Progenitor cell of endocrine pancreas (in vitro differentiated cells): Measurements from ENCODE around the gene KRT1. TPM values are rescaled to one million over a fixed set of nuclear protein-coding genes. Genes with fewer than 3 reads are reported as not detected.

Source experiments
- DNase-seq: peaks from one replicate; pipeline ENCODE4 v3.0.0; 2021; ENCODE audit warnings: low spot score; ENCODE audit not compliant: unreplicated experiment
- H3K27ac Mint-ChIP-seq: 2 replicates; pipeline ENCODE4 v1.8.0; 2021; ENCODE audit warnings: mild to moderate bottlenecking, moderate library complexity, mixed read lengths
- H3K27me3 Mint-ChIP-seq: 2 replicates; pipeline ENCODE4 v1.8.0; 2021; ENCODE audit warnings: mixed read lengths
- H3K36me3 Mint-ChIP-seq: 2 replicates; pipeline ENCODE4 v1.8.0; 2022; ENCODE audit warnings: mixed read lengths; ENCODE audit not compliant: insufficient read depth
- H3K4me1 Mint-ChIP-seq: 2 replicates; pipeline ENCODE4 v1.8.0; 2021; ENCODE audit warnings: low read depth, mixed read lengths
- H3K4me3 Mint-ChIP-seq: 2 replicates; pipeline ENCODE4 v1.8.0; 2021; ENCODE audit warnings: low read depth, mild to moderate bottlenecking, moderate library complexity, mixed read lengths
- H3K9me3 Mint-ChIP-seq: 2 replicates; pipeline ENCODE4 v1.8.0; 2021; ENCODE audit warnings: low read depth, mixed read lengths
- CTCF ChIP-seq: fragments of 200-600 bp; sonication (generic); IDR thresholded peaks from one replicate; pipeline ENCODE4 v1.5.0; 2021; ENCODE audit warnings: antibody characterized with exemption, mild to moderate bottlenecking; ENCODE audit not compliant: unreplicated experiment
- total RNA-seq: library from RNA; stranded (reverse); gene quantifications from 2 replicates; pipeline ENCODE4 v1.2.1, GENCODE V29; 2021

Gene KRT1
- total RNA-seq, 1 donor from 2014 or later = not detected

DNA sequence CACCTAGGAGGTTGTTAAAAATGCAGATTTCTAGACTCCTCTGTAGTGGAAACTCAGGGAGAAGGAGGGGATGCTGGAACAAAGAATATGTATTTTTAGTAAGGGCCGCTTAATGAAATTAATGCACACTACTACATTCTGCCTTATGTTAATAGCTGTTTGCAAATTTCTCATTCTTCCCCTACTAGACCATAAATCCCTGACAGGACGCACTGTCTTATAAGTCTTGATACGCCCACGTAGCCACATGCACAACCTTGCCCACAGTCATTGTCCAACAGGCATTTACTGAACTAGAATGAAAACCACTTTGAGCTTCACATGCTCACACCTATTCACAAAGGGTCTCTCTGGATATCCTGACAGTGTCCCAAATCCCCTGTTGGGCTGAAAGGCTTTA, 38.7 kb downstream of the KRT1 start:
- Mint-ChIP-seq H3K36me3 (no peaks in the 10 kb centered on the region), H3K27ac (no peak overlapping the region), H3K9me3 (no peaks in the 10 kb centered on the region), H3K4me1 (no peaks in the 10 kb centered on the region), H3K4me3 (no peak overlapping the region), H3K27me3 (peaks cover 47% of the 10 kb centered on the region)
- TF ChIP-seq CTCF = no peak
- DNase-seq = no peak

DNA sequence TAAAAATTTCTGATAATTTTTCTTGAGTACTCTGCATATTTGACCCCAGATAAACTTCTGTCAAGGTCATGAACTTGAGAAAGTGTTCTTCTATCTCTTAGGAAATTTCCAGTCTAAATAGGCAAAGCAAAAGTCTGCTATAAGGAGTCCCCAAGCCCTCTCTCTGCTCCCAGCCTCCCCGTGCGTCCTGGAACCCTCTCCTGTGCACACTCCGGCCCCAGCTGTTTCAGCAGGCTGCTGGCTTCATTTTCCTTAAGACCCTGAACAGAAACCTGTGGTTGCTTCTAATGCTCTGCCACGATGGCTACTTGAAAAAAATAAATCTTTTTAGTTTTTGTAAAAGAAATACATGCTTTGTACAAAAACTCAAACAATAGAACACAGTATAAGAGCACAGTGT, 42.9 kb downstream of the KRT1 start:
- H3K27ac Mint-ChIP-seq = no peak overlapping the region
- no peak overlapping the region for H3K4me3 Mint-ChIP-seq
- no peaks in the 10 kb centered on the region for H3K9me3 Mint-ChIP-seq
- DNase-seq = no peak
- H3K4me1 Mint-ChIP-seq = no peaks in the 10 kb centered on the region
- peaks cover 35% of the 10 kb centered on the region for H3K27me3 Mint-ChIP-seq
- TF ChIP-seq CTCF = no peak
- H3K36me3 Mint-ChIP-seq = no peaks in the 10 kb centered on the region

DNA sequence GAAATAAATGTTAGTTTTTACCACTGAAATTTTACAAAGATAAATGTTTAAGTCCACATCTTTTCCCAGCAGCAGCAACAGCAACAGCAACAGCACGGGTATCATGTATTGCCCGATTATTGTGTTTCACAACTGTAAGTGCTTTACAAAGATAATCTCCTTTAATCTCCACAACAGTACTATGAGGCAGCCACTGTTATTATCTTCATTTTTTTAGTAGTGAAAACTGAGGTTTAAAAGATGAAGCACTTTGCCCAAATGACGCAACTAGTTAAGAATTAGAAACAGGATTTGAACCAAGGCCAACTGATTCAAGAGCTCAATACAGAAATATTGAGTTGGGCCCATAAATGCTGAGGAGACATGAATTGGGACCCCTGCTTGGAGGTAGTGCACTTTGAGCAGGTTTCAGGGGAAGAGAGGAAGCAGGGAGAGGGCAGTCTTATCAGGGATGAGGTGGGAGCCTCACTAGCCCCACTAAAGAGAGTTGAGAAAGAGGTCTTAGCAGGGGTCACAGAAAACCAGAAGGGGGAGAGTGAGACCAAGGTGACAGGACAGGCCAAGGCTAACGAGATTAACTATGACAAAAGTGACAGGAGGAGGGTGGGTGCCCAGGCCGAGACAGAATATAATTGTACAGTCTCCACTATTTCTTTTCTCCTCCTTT, 43.5 kb downstream of the KRT1 start:
- Mint-ChIP-seq H3K4me3 (no peak overlapping the region), H3K36me3 (no peaks in the 10 kb centered on the region), H3K9me3 (no peaks in the 10 kb centered on the region), H3K27ac (no peak overlapping the region), H3K4me1 (no peaks in the 10 kb centered on the region), H3K27me3 (peaks cover 36% of the 10 kb centered on the region)
- DNase-seq = no peak
- TF ChIP-seq CTCF = no peak

GRCh38 chr12:52636189-52636588, 44.0 kb downstream of the KRT1 start:
- TF ChIP-seq CTCF = no peak
- Mint-ChIP-seq H3K4me1 (no peaks in the 10 kb centered on the region), H3K9me3 (no peaks in the 10 kb centered on the region), H3K4me3 (no peak overlapping the region), H3K36me3 (no peaks in the 10 kb centered on the region), H3K27ac (no peak overlapping the region), H3K27me3 (peaks cover 33% of the 10 kb centered on the region)
- DNase-seq = no peak

DNA sequence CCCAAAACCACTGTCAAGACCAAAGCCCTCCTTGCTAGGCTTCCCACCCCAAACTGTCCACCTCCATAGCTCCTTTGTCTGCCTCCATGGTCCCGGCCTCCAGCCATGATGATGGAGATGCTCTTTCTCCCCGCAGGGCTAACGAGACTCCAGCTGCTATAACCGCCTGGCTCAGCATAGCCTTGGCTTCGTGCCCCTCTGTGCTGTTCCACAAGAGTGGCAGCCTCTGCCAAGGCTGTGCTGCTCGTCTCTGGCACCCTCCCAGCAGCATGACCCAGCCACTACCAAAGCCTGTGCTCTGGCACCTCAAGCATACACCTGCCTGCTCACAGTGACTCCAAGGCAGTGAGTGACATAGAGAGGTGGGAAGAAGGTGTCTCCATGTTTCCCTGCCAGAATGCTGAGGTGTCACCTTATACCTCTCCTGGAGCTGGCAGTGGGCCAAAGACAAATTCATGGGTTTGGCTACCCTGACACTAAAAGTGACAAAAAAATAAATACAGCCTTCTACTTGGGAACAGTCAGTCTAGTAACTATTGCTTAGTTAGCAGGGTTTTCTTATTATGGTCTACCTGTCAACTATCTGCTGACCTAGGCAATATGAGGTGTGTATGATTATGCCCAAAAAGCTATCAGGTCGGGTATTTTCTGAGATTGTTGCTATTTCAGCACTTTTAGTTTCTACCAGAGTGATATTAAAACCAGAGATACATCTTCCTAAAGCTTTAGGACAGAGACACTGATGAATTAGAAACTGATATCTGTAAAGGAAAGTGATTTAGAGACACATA, 45.7 kb downstream of the KRT1 start:
- Mint-ChIP-seq H3K4me3 (no peak overlapping the region), H3K27me3 (peaks cover 45% of the 10 kb centered on the region), H3K9me3 (no peaks in the 10 kb centered on the region), H3K4me1 (no peaks in the 10 kb centered on the region), H3K27ac (no peak overlapping the region), H3K36me3 (no peaks in the 10 kb centered on the region)
- no peak for TF ChIP-seq CTCF
- DNase-seq = no peak
